GM21619 (cell line): Measurements from ENCODE around the gene FSHR.
A peak's percentile ranks its signal among the peaks of the same experiment; 100 is the strongest.

Source experiments
- ATAC-seq: cut with Tn5 transposase; IDR thresholded peaks from one replicate; pipeline ENCODE4 v1.9.1; 2021; ENCODE audit not compliant: unreplicated experiment

FSHR gene

GRCh38 chr2:49154140-49154539 is at the start of gene FSHR:
Gene FSHR, minus strand, starts transcription at chr2:49154515. Its CDS starts 98 bp downstream, at chr2:49154417.
- ATAC-seq, result no peak

- no peak for ATAC-seq
These were observed 45.0 kb upstream of the FSHR start for GRCh38 chr2:49199266-49199665.

GRCh38 chr2:49194701-49195100 is 40.4 kb upstream of the FSHR start:
- no peak for ATAC-seq

GRCh38 chr2:49192036-49192435 is 37.7 kb upstream of the FSHR start:
- ATAC-seq, result no peak

GRCh38 chr2:49189512-49190225 is 35.4 kb upstream of the FSHR start:
- no peak for ATAC-seq

GRCh38 chr2:49186050-49186648 is 31.8 kb upstream of the FSHR start:
- ATAC-seq, result no peak

GRCh38 chr2:49178656-49179055 is 24.3 kb upstream of the FSHR start:
- ATAC-seq, result no peak

GRCh38 chr2:49177194-49177593 is 22.9 kb upstream of the FSHR start:
- ATAC-seq, result no peak

- ATAC-seq, result no peak
These were observed 21.5 kb upstream of the FSHR start for GRCh38 chr2:49175831-49176230.

GRCh38 chr2:49174750-49175149 is 20.4 kb upstream of the FSHR start:
- ATAC-seq, result no peak

- ATAC-seq, result no peak
These were observed 12.8 kb upstream of the FSHR start for GRCh38 chr2:49167131-49167530.

GRCh38 chr2:49165662-49166061 is 11.3 kb upstream of the FSHR start:
- ATAC-seq, result no peak

GRCh38 chr2:49164729-49165128 is 10.4 kb upstream of the FSHR start:
- no peak for ATAC-seq

GRCh38 chr2:49162151-49162550 is 7.8 kb upstream of the FSHR start:
- ATAC-seq, result no peak

GRCh38 chr2:49154891-49155290 is 576 bp upstream of the FSHR start:
- ATAC-seq, result no peak

GRCh38 chr2:49153252-49153651 is 1.1 kb downstream of the FSHR start:
- ATAC-seq, result no peak

GRCh38 chr2:49152824-49153223 is 1.5 kb downstream of the FSHR start:
- ATAC-seq, result no peak

- ATAC-seq, result no peak
These were observed 7.9 kb downstream of the FSHR start for GRCh38 chr2:49146401-49146800.

GRCh38 chr2:49131801-49132200 is 22.5 kb downstream of the FSHR start:
- no peak for ATAC-seq

- ATAC-seq, result peak; percentile 95
These were observed 25.3 kb downstream of the FSHR start for GRCh38 chr2:49129034-49129433.

- no peak for ATAC-seq
These were observed 30.7 kb downstream of the FSHR start for GRCh38 chr2:49123600-49123999.

- no peak for ATAC-seq
These were observed 32.2 kb downstream of the FSHR start for GRCh38 chr2:49122107-49122506.

GRCh38 chr2:49113046-49113445 is 41.3 kb downstream of the FSHR start:
- ATAC-seq, result no peak
